NCI-H2227 (cell line): ENCODE results near the gene STAG3.
"Not testable (repeated sequence)": the region's sequence is repeated elsewhere in the genome, so short reads cannot be mapped to it uniquely, and the experiment has no call there.

ENCODE experiments used
- DNase-seq: peaks from one replicate; lab custom pipeline; 2025; ENCODE audit not compliant: unreplicated experiment; lab: John Stamatoyannopoulos, UW

The STAG3 gene

DNA sequence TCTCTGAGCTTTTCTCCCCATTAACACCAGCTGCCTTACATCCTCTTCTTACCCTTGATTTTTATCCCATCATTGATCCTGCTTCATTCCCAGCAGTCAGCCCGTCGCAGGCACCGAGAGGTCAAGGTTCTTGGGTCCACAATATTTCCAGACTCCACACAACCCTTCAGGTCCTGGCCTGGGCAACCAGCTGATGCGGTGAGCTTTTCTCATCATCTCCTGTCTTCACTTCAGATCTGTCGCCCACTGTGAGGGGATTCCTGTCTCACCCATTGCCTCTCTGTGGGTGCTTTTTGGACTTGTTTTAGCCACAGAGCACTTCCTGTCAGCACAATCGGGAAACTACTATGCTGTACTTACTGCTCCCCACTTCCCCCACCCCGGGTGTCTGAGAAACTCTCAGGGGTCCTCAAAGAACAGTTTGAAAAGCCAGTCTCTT is 33.6 kb downstream of the STAG3 start:
- no peak for DNase-seq

DNA sequence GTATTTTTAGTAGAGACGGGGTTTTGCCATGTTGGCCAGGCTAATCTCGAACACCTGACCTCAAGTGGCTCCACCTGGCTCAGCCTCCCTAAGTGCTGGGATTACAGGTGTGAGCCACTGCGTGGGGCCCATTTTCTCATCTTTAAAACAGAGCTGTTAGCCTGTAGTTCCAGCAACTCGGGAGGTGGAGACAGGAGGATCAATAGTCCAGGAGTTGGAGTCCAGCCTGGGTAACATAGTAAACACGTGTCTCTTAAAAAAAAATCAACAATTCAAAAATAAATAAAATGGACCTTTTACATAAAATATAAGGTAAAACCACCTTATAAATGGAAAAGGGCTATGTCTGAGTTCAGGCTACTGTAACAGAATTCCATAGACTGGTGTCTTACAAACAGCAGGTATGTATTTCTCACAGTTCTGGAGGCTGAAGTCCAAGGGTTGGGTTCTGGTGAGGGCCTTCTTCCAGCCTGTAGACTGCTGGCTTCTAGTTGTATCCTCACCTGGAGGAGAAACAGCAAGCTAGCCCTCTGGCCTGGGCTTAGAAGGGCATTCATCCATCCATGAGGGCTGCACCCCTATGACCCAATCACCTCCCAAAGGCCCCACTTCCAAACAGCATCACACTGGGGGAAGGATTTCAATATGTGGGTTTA is 35.0 kb downstream of the STAG3 start:
- DNase-seq, result no peak

DNA sequence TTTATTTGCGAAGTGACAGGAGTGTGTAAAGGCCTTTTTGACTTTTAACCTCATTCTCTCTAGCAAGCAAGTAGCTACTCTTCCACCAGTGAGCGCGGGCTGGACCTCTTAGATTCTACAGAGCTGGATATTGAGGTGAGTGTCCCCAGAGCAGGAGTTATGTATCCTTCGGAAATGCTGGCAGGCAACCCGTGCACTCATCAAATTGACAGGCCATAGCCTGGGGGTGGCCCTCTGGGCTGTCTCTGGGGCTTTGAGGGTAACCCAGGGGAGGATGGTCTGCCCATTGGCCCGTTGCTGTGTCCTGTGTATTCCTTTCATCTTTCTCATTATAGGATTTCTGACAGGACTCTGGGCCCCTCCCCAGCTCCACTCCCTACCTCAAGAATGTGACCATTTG is 36.0 kb downstream of the STAG3 start:
- DNase-seq, result no peak

DNA sequence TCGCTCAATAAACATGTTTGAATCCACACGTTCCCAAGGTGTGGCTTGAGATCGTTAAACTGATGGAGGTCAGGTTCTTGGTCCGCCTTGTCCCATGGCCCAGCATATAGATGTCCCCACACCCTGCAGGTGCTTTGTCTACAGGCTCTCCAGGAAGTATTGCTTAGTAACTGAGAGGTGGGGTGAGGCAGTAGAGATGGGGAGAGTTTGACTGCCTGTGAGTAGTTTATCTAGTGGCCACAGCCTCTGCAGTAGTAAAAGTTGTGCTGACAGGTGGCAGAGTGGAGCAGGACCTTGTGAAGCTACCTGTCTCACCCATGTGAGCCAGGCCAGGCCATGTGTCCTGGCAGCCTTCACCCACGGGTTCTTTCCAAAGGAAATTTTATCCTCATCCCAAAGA is 36.6 kb downstream of the STAG3 start:
- not testable (repeated sequence) for DNase-seq

DNA sequence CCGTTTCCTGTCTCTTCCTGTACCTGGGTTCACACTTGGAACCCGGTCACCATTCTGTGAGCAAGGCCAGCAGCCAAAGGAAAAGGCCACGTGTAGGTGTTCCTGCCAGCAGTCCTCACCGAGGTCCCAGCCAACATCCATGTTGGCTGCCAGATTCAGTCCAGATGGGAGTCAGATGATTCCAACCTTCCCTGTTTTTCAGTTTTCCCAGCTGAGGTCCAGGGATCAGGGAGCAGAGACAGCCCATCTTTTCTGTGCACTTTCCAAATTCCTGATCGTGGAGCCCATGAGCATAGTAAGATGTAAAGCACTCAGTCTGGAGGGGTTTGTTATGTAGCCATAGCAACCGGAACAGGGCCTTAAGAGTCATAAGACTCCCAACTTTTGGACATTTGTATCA is 38.2 kb downstream of the STAG3 start:
- DNase-seq, result no peak

DNA sequence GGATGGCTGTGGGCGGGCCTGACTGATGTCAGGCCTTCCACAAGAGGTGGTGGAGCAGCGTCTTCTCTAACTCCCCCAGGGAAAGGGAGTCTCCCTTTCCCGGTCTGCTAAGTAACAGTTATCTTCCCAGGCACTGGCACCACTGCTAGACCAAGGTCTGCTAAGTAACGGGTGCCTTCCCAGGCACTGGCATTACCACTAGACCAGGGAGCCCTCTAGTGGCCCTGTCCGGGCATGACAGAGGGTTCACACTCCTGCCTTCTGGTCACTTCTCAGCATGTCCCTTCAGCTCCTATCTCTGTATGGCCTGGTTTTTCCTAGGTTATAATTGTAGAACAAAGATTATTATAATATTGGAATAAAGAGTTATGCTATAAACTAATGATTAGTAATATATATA is 40.2 kb downstream of the STAG3 start:
- DNase-seq, result peak; percentile 84

DNA sequence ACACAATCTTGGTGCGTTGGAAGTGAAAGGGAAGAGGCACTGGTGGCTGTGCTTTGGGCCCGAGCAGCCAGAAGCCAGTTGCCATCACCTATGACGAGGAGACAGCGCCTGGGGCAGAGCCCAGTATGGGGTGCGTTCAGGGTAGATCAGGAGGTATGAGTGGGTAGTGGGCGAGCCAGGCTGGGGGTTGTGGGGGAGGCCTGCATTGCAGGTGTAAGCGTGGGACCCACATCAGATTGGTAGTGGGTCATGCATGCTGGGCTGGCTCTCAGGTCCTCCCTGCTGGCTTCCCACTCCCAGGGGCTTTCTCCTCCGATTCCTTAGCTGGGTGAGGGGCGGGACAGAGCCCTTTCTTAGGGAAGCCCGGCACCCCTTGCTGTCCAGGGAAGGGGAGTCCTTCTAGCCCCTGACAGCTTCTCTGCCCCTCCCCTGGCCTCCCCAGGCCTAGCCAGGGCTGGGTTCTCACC is 41.6 kb downstream of the STAG3 start:
- DNase-seq, result no peak

DNA sequence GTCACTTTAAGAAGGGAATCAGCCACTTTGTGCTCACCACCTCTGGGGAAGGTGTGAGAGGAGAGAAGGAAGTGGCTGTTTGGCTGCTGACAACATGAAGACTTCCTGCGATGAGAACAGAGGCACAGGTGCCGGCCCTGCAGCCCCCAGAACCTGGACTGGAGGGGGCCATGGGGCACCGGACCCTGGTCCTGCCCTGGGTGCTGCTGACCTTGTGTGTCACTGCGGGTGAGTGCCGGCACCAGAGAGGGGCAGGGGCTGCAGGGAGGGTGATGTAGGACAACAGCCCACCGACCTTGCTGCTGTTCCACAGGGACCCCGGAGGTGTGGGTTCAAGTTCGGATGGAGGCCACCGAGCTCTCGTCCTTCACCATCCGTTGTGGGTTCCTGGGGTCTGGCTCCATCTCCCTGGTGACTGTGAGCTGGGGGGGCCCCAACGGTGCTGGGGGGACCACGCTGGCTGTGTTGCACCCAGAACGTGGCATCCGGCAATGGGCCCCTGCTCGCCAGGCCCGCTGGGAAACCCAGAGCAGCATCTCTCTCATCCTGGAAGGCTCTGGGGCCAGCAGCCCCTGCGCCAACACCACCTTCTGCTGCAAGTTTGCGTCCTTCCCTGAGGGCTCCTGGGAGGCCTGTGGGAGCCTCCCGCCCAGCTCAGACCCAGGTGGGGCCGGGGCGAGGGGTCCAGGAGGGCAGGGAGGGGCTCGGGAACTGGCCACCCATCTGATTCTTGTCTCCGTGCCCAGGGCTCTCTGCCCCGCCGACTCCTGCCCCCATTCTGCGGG is 42.3 kb downstream of the STAG3 start, which contains the start of gene PVRIG:
PVRIG (plus strand) TSS at position 149 of the 785 bp plus-strand sequence; CDS start at position 171, 22 bp downstream.
- not testable (repeated sequence) for DNase-seq

DNA sequence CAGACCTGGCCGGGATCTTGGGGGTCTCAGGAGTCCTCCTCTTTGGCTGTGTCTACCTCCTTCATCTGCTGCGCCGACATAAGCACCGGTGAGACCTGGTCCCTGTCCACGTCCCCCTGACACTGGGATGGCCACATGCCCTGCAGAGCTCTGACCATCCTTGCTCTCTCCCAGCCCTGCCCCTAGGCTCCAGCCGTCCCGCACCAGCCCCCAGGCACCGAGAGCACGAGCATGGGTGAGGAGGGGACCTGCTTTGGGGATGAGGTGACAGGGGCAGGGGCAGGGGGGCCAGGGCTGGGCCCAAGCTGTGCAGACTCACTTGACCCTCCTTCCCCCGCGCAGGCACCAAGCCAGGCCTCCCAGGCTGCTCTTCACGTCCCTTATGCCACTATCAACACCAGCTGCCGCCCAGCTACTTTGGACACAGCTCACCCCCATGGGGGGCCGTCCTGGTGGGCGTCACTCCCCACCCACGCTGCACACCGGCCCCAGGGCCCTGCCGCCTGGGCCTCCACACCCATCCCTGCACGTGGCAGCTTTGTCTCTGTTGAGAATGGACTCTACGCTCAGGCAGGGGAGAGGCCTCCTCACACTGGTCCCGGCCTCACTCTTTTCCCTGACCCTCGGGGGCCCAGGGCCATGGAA is 43.0 kb downstream of the STAG3 start:
- DNase-seq, result no peak

DNA sequence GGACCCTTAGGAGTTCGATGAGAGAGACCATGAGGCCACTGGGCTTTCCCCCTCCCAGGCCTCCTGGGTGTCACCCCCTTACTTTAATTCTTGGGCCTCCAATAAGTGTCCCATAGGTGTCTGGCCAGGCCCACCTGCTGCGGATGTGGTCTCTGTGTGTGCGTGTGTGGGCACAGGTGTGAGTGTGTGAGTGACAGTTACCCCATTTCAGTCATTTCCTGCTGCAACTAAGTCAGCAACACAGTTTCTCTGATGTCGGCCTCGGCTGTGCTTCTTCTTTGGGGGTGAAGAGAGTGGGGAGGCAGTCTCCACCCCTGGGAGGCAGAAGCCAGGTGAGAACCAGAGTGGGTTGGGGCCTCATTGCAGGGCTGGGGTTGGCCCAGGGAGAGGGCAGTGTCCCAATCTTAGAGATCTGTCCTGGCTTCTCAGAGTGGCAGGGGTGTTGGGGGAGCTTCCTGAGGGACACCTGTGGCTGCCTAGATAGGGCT is 43.6 kb downstream of the STAG3 start:
- DNase-seq, result no peak

DNA sequence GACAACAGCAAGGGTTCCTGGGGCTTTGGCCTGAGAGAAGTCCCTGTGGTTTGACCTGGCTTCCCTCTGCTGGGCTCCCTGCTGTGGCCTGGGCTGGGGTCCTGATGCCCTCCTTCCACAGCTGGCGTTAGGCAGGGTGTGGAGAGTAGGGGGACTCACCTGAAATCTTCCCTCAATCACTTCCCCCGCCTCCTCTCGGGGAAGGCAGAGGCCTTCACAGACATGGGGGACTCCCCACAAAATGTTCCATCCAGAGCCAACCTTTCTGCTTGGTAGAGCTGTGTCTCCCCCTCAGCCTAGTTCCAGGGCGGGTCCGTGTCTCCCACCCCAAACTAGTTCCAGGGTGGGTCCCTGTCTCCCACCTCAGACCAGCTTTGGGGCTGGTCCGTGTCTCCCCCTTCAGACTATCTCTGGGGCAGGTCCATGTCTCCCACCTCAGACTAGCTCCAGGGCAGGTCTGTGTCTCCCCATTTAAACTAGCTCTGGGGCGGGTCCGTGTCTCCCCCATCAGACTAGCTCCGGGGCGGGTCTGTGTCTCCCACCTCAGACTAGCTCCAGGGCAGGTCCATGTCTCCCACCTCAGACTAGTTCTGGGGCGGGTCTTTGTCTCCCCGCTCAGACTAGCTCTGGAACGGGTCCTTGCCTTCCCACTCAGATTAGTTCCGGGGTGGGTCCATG is 44.2 kb downstream of the STAG3 start:
- DNase-seq, result no peak

DNA sequence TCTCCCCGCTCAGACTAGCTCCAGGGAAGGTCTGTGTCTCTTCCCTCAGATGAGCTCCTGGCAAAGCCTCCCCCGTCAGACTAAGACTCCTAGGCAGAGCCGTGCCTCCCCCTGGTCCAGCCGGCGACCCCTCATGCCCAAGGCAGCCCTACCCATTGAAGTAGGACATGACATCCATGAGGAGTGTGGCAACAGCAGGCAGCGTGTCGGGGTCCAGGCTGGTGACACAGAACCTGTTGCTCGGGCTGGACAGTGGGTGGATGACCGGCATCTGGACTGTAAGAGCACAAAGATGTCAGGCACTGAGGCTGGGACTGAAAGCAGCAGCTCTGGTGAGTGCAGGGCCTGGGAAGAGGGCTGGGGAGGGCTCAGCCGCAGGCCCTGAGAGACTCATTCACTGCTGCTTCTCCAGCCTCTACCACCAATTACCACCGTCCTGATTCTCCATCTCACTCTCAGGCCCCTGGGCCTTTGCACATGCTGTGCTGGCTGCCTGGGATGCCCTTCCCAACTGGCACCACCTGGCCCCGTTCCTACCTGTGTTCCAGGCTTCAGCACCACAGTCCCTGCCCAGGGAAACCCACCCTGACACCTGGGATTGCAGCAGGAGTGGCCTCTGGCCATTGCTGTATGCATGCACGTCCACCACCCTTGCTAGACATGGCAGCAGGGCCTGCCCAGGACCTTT is 44.9 kb downstream of the STAG3 start:
- DNase-seq, result no peak

DNA sequence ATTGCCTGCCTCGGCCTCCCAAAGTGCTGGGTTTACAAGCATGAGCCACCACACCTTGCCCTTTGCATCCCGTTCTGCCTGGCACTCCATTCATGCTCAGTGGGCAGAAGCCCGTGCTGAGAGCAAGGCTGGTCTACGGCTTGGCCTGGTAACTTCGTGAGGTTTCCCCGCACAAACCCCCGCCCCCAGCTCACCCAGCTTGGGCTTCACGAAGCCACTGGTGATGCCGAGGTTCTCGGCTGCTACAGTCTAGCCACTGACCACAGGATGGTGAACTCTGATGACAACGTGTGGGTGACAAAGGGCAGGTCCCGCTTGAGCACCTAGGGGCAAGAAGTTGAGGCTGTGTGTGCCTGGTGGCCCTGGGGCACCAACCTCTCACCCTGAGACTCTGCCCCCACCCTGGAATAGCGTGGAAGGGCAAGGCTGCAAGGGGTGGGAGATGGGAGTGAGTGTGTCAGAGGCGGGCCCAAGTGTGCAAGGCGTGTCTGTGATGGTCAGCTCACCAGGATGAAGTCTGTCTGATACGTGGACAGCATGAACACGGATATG is 45.7 kb downstream of the STAG3 start:
- DNase-seq, result not testable (repeated sequence)

DNA sequence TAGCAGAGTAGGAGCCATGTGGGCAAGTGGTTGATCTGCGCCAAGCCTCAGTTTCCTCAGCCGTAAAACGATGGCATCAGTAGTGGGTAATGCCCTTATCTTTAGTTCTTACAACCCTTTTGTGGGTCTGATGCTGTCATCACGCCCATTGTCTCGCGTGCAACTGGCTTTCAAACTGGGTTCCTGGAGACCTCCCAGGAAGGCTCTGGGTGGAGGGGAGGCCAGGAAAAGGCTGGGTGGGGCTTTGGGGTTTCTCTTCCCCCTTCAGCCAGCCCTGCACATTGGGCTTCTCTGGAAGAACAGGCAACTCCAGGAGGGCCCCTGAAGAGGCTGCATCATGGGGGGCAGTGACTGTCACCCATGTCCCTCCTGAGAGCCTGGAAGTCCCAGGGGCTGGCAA is 47.2 kb downstream of the STAG3 start:
- not testable (repeated sequence) for DNase-seq

DNA sequence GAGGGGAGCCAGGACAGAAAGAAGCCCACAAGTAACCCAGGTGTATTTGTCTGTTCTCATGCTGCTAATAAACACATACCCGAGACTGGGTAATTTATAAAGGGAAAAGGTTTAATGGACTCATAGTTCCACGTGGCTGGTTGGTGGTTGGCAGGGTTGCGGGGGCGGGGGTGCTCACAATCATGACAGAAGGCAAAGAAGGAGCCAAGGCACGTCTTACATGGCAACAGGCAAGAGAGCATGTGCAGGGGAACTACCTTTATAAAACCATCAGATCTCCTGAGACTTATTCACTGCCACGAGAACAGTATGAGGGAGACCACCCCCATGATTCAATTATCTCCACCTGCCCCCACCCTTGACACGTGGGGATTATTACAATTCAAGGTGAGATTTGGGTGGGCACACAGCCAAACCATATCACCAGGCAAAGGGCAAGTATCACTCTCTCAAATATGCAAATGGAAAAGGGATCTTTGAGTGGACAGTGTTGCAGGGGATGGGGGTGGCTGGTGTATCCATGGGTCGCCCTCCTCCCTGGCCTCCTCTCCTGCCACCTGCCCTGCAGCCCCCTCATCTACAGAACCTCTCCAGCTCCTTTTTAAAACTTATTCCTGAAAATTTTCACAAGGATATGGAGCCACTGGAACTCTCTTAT is 57.1 kb downstream of the STAG3 start:
- DNase-seq, result not testable (repeated sequence)

DNA sequence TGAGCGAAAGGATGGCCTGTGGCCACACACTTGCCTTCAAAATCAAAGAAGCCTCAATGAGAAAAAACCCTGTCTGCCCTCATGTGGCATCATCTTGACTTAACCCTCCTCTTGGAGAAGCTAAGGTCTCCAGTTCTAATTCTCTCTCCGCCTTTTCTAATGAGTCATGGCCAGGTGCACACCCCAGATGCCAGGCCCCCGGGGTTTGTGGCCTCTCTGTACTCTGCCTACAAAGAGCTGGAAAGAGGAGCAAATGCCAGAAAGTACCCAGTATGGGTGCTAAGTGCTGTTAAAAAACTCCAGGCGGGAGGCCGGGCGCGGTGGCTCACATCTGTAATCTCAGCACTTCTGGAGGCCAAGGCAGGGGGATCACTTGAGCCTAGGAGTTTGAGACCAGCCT is 62.3 kb downstream of the STAG3 start:
- not testable (repeated sequence) for DNase-seq

DNA sequence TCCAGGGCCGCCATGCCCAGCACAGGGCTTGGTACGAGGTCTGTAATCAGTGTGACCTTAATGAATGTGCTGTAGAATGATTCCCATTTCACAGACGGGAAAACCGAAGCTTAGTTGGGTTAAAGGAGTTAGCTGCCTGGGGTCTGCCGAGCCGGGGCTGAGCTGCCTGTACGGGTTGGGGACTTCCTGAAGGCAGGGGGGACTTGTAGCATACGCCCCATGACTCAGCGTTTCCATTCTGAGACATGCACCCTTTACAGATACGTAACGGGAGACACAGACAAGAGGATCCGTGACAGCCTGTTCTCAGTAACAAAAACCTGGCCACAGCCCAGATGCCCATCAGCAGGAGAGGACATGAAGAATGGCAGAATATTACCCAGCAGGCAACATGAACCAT is 65.7 kb downstream of the STAG3 start:
- DNase-seq, result not testable (repeated sequence)

DNA sequence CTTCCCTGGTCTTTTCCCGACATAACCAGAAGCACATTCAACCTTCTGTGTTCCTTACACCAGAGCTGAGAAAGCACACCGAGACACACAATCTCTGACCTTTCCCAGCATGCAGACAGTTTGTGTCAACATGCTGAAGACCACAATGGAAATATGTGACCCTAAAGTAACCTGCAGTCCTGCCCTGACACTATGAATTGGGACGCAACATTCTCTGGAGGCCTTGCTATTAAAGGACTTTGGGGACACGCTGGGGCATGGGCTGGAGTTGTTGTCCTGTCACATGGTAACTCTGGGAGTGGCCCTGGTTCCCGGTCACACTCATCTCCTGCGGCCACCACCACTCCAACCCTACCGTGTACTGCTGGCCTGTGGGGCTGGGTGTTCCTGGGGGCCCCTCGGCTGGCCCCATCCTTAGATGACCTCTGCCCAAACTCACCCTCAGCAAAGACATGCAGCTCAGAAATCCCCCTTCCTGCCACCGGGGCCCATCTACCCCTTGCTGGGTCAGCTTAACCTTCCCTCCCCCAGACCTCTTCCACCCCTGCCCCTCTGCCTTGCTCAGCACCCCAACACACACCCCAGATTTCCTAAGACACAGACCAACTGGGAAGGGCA is 67.4 kb downstream of the STAG3 start:
- DNase-seq, result not testable (repeated sequence)
